Measurements from ENCODE around the gene C1orf167.
A peak's percentile ranks its signal among the peaks of the same experiment; 100 is the strongest.

Gene C1orf167

DNA sequence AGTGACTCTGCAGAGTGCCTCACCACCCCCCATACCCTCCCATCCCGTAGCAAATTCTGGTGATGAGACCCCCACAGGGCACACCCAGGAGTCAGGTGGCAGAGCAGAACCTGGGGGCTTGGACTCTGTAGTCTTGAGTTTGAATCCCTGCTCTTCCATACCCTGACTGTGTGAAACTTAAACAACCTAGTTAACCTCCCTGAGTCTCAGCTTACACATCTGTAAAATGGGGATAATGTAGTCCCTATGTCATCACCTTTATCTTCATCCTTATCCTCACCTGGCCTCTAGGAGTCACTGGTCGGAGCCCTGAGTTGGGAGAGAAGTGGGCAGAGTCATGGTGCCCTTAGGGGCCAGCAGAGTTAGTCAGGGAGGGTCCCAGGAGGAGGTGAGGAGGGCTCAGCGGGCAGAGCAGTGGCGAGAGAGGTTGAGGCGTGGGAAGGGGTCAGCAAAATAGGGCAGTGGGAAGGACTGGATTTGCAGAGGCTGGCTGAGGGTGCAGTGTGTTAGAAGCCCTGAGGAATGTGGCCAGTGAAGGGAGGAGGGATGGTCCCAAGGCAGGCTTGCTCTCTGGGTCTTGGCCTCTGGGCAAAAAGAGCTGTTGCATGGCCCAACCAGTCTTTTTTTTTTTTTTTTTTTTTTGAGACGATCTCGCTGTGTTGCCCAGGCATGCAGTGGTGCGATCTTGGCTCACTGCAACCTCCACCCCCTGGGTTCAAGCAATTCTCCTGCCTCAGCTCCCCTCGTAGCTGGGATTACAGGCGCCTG is 18.6 kb downstream of the C1orf167 start:
- DNase-seq (ENCODE audit: low read depth), result no peak
- H3K4me3 ChIP-seq (ENCODE audit: control insufficient read depth, low read depth, low read length), result no peak overlapping the region
- no peak for TF ChIP-seq CTCF (IDR thresholded peaks at IDR 0.05; ENCODE audit: control insufficient read depth, insufficient read depth, low read depth, low read length, missing control alignments)

- no peak for TF ChIP-seq CTCF (IDR thresholded peaks at IDR 0.05; ENCODE audit: control insufficient read depth, insufficient read depth, low read depth, low read length, missing control alignments)
- H3K4me3 ChIP-seq (ENCODE audit: control insufficient read depth, low read depth, low read length), result no peak overlapping the region
- no peak for DNase-seq (ENCODE audit: low read depth)
Observed at GRCh38 chr1:11781297-11781696, 19.3 kb downstream of the C1orf167 start.

- no peak overlapping the region for H3K4me3 ChIP-seq (ENCODE audit: control insufficient read depth, low read depth, low read length)
- DNase-seq (ENCODE audit: low read depth), result no peak
- TF ChIP-seq CTCF (IDR thresholded peaks at IDR 0.05; ENCODE audit: control insufficient read depth, insufficient read depth, low read depth, low read length, missing control alignments), result no peak
Observed at GRCh38 chr1:11782127-11782708, 20.2 kb downstream of the C1orf167 start.

DNA sequence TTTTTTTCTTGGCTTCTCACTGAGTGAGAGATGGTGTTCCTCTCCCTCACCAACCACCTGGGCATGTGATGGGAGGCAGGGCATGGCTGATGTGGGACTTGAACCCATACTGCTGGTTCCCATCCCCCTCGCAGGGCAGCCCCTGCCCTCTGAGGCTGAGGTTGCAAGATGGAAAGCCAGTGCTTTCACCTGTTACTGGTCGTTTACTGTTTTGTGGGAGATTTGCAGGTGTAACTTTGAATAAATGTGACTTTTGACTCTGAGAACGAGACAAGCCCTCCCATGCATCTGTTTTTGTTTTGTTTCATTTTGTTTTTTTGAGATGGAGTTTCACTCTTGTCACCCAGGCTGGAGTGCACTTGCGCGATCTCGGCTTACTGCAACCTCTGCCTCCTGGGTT is 21.6 kb downstream of the C1orf167 start:
- TF ChIP-seq CTCF (IDR thresholded peaks at IDR 0.05; ENCODE audit: control insufficient read depth, insufficient read depth, low read depth, low read length, missing control alignments), result no peak
- no peak for DNase-seq (ENCODE audit: low read depth)
- no peak overlapping the region for H3K4me3 ChIP-seq (ENCODE audit: control insufficient read depth, low read depth, low read length)

DNA sequence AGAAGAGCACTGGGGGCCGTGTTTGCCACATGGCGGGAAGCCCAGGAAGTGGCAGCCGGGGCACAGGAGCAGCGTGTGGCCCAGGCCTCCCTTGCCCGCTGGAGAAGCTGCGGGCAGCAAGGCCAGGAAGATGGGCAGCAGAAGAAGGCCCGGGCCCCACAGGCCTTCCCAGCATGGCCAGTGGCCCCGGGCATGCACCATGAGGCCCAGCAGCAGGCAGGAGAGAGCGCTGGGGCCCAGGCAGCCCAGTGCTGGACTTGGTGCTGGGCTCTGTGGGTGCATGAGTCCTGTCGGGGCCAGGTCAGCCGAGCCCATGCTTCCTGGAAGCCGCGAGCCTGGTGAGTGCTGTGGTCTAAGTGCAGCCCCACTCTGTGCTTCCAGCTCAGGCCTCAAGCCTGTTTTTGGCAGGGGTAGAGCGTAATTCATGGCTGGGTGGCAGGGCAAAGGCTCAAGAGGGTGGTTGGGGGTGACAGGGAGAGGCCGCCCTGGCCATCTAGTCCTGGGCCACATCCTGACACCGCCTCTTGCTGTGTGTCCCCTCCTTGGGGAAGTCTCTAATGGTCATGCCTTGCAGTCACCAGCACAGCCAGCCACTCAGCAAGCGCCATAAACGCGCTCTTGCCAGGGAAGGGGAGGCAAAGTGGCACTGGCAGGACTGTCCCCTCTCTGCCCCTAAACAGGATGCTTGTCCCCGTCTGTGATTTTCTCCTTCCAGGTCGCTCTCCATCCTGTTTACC is 22.4 kb downstream of the C1orf167 start:
- no peak for TF ChIP-seq CTCF (IDR thresholded peaks at IDR 0.05; ENCODE audit: control insufficient read depth, insufficient read depth, low read depth, low read length, missing control alignments)
- DNase-seq (ENCODE audit: low read depth), result no peak
- H3K4me3 ChIP-seq (ENCODE audit: control insufficient read depth, low read depth, low read length), result no peak overlapping the region

GRCh38 chr1:11784993-11785769 is 23.2 kb downstream of the C1orf167 start:
- DNase-seq (ENCODE audit: low read depth), result no peak
- H3K4me3 ChIP-seq (ENCODE audit: control insufficient read depth, low read depth, low read length), result no peak overlapping the region
- TF ChIP-seq CTCF (IDR thresholded peaks at IDR 0.05; ENCODE audit: control insufficient read depth, insufficient read depth, low read depth, low read length, missing control alignments), result peak; percentile 86
